ENCODE data around the gene SDK2.

GRCh38 chr17:73315471-73315870, 328.8 kb downstream of the SDK2 start:
- no peak for TF ChIP-seq CTCF (conservative IDR thresholded peaks at IDR 0.05; ENCODE audit: low read depth, low read length)
- no peak for TF ChIP-seq EZH2 (IDR thresholded peaks at IDR 0.05; ENCODE audit: borderline replicate concordance, low read depth, low read length, poor library complexity, severe bottlenecking)
